OCI-LY3 (cell line): Measurements from ENCODE around the gene FRMD4A.

ENCODE experiments used
- H2AFZ ChIP-seq: fragments of 200-600, 300-600 bp; shearing (Covaris generic); 2 replicates; pipeline ENCODE4 v1.6.0; 2014; ENCODE audit warnings: antibody characterized with exemption, low read depth, low read length
- H3K27ac ChIP-seq: fragments of 200-600, 300-600 bp; sonication (generic); 2 replicates; pipeline ENCODE4 v1.5.1; 2014; ENCODE audit warnings: mild to moderate bottlenecking, low read length, moderate library complexity, mixed read lengths
- H3K27me3 ChIP-seq: fragments of 200-600, 300-600 bp; sonication (generic); 2 replicates; pipeline ENCODE4 v1.6.1; 2014; ENCODE audit warnings: low read depth, low read length, mixed read lengths
- H3K36me3 ChIP-seq: fragments of 200-600, 300-600 bp; sonication (generic); replicated peaks from 2 replicates; pipeline ENCODE3; 2014; ENCODE audit warnings: low read depth, low read length, mixed read lengths
- H3K4me1 ChIP-seq: fragments of 300-600, 200-600 bp; sonication (generic); 2 replicates; pipeline ENCODE4 v1.6.1; 2014; ENCODE audit warnings: low read length, mixed read lengths
- H3K4me2 ChIP-seq: fragments of 200-600, 300-600 bp; sonication (generic); 2 replicates; pipeline ENCODE4 v1.6.1; 2014; ENCODE audit warnings: low read length, mixed read lengths
- H3K4me3 ChIP-seq: fragments of 300-600, 200-600 bp; sonication (generic); 2 replicates; pipeline ENCODE4 v1.5.1; 2014; ENCODE audit warnings: antibody characterized with exemption, mild to moderate bottlenecking, low read length, moderate library complexity
- H3K79me2 ChIP-seq: fragments of 300-600, 200-600 bp; shearing (Covaris generic); 2 replicates; pipeline ENCODE4 v1.6.1; 2014; ENCODE audit warnings: mild to moderate bottlenecking, low read length, mixed read lengths
- H3K9ac ChIP-seq: fragments of 300-600, 200-600 bp; shearing (Covaris generic); 2 replicates; pipeline ENCODE4 v1.6.0; 2014; ENCODE audit warnings: mild to moderate bottlenecking, low read length, moderate library complexity
- H3K9me3 ChIP-seq: fragments of 200-600, 300-600 bp; shearing (Covaris generic); 2 replicates; pipeline ENCODE4 v1.6.1; 2014; ENCODE audit warnings: low read length, mixed read lengths; ENCODE audit not compliant: insufficient read depth
- H4K20me1 ChIP-seq: fragments of 200-600, 300-600 bp; sonication (generic); 2 replicates; pipeline ENCODE4 v1.6.1; 2016; ENCODE audit warnings: low read length, mixed read lengths; ENCODE audit not compliant: insufficient read depth
- EZH2phosphoT487 ChIP-seq: fragments of 200-600 bp; shearing (Covaris generic); IDR thresholded peaks from 2 replicates; pipeline ENCODE4 v1.6.1; 2018; ENCODE audit warnings: antibody characterized with exemption, mixed run types, low read depth
- TF ChIP-seq, protein P1 (sequence below): fragments of 200-600, 300-600 bp; sonication (generic); IDR thresholded peaks from 2 replicates; pipeline ENCODE4 v1.5.1; 2014; ENCODE audit warnings: antibody characterized with exemption, low read length, low read depth

The FRMD4A gene

DNA sequence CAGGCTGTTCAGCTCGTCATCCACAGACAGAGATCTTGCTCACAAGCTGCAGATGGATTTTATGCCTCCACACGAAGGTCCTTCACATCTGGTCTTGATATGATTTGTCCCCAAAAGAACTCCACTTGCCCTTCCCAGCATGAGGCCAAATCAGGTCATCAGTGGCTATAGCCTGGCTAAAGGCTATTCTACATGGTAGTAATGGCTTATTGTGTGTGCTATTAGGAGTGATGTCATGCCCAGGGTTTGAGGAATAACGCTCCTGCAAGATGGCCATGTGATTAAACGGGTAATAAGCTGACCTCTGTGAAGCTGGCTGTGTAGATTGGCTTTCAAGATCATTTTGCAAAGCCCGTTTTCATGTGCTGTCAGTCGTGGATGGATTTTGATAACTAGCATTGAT lies 313.8 kb downstream of the FRMD4A start:
- Histone ChIP-seq H3K36me3 (no peaks in the 10 kb centered on the region), H3K4me2 (no peak overlapping the region), H2AFZ (no peak overlapping the region), H3K9ac (no peak overlapping the region), H3K79me2 (no peaks in the 10 kb centered on the region), H3K4me3 (no peak overlapping the region), H3K4me1 (peaks cover 17% of the 10 kb centered on the region), H3K27ac (no peak overlapping the region), H4K20me1 (no peaks in the 10 kb centered on the region), H3K9me3 (no peaks in the 10 kb centered on the region), H3K27me3 (no peaks in the 10 kb centered on the region)
- TF ChIP-seq EZH2phosphoT487 = no peak
- TF ChIP-seq, protein P1, sequence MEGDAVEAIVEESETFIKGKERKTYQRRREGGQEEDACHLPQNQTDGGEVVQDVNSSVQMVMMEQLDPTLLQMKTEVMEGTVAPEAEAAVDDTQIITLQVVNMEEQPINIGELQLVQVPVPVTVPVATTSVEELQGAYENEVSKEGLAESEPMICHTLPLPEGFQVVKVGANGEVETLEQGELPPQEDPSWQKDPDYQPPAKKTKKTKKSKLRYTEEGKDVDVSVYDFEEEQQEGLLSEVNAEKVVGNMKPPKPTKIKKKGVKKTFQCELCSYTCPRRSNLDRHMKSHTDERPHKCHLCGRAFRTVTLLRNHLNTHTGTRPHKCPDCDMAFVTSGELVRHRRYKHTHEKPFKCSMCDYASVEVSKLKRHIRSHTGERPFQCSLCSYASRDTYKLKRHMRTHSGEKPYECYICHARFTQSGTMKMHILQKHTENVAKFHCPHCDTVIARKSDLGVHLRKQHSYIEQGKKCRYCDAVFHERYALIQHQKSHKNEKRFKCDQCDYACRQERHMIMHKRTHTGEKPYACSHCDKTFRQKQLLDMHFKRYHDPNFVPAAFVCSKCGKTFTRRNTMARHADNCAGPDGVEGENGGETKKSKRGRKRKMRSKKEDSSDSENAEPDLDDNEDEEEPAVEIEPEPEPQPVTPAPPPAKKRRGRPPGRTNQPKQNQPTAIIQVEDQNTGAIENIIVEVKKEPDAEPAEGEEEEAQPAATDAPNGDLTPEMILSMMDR = no peak

DNA sequence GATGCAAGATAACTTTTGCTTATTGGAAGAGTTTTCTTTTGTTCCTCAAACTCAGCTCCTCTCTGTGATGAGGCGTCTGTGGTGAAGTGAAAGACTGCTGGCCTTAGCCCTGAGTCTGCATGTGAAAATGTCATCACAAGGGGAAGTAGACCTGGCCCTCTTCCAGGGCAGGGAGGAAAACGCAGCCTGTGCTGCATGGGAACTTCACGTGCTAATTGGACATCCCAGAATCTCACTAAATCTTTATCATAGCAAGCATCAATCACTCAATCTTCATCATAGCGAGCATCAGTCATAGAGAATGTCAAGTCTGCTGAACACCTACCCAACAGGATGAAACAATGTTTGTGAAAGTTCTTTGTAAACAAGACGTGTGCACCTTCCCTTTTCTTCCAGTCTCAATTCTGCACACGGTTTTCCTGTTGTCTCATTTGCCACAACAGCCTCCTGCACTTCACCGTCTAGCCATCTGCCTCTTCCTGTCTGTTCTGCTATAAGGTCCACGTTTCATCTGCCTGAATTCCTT lies 314.6 kb downstream of the FRMD4A start:
- Histone ChIP-seq H3K4me1 (peaks cover 14% of the 10 kb centered on the region), H3K36me3 (no peaks in the 10 kb centered on the region), H3K4me2 (no peak overlapping the region), H4K20me1 (no peaks in the 10 kb centered on the region), H3K9ac (no peak overlapping the region), H3K9me3 (no peaks in the 10 kb centered on the region), H3K4me3 (no peak overlapping the region), H2AFZ (no peak overlapping the region), H3K79me2 (no peaks in the 10 kb centered on the region), H3K27ac (no peak overlapping the region), H3K27me3 (no peaks in the 10 kb centered on the region)
- TF ChIP-seq, protein P1 = no peak
- no peak for TF ChIP-seq EZH2phosphoT487

DNA sequence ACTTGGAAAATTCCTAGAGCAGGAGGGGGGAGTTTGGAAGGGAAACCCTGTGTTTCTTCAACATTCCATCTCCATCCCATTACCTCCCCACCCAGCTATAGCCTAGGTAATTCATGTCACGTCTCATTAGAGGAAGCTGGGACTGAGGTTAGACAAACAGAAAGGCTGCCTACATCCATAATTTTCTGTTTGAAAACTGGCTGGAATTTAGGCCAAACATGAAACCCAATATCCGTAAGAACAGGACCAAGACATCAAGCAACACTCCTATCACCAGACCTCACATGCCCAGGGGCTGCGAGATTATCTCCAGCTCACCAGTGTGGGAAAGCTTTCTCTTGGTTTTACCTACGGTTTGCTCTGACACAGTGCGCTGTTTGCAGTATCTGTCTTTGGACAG lies 316.3 kb downstream of the FRMD4A start:
- TF ChIP-seq, protein P1 = no peak
- no peak for TF ChIP-seq EZH2phosphoT487
- Histone ChIP-seq H3K27me3 (no peaks in the 10 kb centered on the region), H3K36me3 (no peaks in the 10 kb centered on the region)

DNA sequence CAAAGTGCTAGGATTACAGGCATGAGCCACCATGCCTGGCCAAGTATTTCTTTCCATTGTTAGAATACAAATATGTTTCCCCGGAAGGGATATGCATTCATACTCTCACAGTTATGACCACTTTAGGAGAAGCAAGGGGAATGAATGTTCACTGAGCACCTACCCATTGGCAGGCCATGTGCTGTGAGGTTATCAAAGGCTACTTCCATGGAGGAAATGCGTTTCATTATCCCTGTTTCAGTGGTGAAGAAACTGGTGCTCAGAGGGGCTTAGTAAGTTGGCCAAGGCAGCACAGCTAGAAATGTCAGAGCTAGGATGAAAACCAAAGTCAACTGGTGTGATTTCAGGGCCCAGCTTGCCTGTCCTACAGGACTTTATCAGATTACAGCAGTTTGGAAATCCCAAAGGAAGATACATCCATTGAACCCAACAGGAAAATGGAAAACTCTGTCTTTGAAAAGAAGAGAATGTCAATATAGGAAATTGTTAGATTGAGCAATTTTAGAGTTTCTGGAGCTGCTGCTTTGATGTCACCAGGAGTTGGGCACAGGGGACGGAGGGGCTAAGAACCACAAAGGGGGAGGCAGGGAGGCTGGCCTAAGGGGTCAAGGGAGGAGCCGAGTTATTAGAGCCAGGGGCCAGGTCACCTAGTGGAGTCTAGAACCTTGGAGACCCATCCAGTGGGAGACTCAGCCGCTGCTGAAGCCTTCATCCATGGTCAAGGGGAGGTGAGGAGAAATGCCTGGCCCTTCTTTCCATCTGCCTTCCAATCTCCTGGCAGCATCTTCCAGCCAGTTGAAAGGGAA lies 319.8 kb downstream of the FRMD4A start:
- TF ChIP-seq, protein P1 = no peak
- TF ChIP-seq EZH2phosphoT487 = no peak
- Histone ChIP-seq H3K36me3 (no peaks in the 10 kb centered on the region), H3K27ac (no peak overlapping the region), H3K9me3 (no peaks in the 10 kb centered on the region), H4K20me1 (no peaks in the 10 kb centered on the region), H3K79me2 (no peaks in the 10 kb centered on the region), H3K4me2 (no peak overlapping the region), H3K4me3 (no peak overlapping the region), H3K27me3 (peaks cover 13% of the 10 kb centered on the region), H2AFZ (no peak overlapping the region), H3K4me1 (peaks cover 3% of the 10 kb centered on the region), H3K9ac (no peak overlapping the region)

More for the DNA sequence above, 316.3 kb downstream of the FRMD4A start:
- Histone ChIP-seq H3K4me2 (no peak overlapping the region), H2AFZ (no peak overlapping the region), H3K79me2 (no peaks in the 10 kb centered on the region), H3K4me1 (peaks cover 6% of the 10 kb centered on the region), H3K4me3 (no peak overlapping the region), H3K9ac (no peak overlapping the region), H3K9me3 (no peaks in the 10 kb centered on the region), H3K27ac (no peak overlapping the region), H4K20me1 (no peaks in the 10 kb centered on the region)
